SK-N-SH treated with all-trans-retinoic acid at 6 μM for 48 hours (cell line): ENCODE measurements around the gene ZNF469.

ENCODE experiments used
- ATAC-seq: fragments of 200-7000 bp; cut with Tn5 transposase; 3 replicates; pipeline ENCODE4 v1.9.1; 2020; ENCODE audit warnings: mild to moderate bottlenecking, moderate library complexity
- BACH2 ChIP-seq: fragments of 250-450 bp; sonication (Bioruptor Pico); IDR thresholded peaks from 2 replicates; pipeline ENCODE4 v1.9.0; 2021; ENCODE audit warnings: mild to moderate bottlenecking, borderline replicate concordance
- CSDC2 ChIP-seq: fragments of 250-450 bp; sonication (Bioruptor Pico); IDR thresholded peaks from 2 replicates; pipeline ENCODE4 v1.5.0; 2020; ENCODE audit warnings: mild to moderate bottlenecking, moderate library complexity
- CSRNP3 ChIP-seq: fragments of 250-450 bp; sonication (Bioruptor Pico); IDR thresholded peaks from 2 replicates; pipeline ENCODE4 v1.5.1; 2021; ENCODE audit warnings: mild to moderate bottlenecking, moderate library complexity
- GLIS3 ChIP-seq: fragments of 250-450 bp; sonication (Bioruptor Pico); IDR thresholded peaks from 2 replicates; pipeline ENCODE4 v1.5.0; 2020; ENCODE audit warnings: mild to moderate bottlenecking, moderate library complexity
- ISL1 ChIP-seq: fragments of 250-450 bp; sonication (Bioruptor Pico); IDR thresholded peaks from 2 replicates; pipeline ENCODE4 v2.1.2; 2022; ENCODE audit warnings: mild to moderate bottlenecking, moderate library complexity
- POU6F1 ChIP-seq: fragments of 250-450 bp; sonication (Bioruptor Pico); IDR thresholded peaks from 2 replicates; pipeline ENCODE4 v1.8.0; 2021; ENCODE audit warnings: low read depth, mild to moderate bottlenecking, moderate library complexity, borderline replicate concordance
- PPARA ChIP-seq: fragments of 250-450 bp; sonication (Bioruptor Pico); IDR thresholded peaks from 2 replicates; pipeline ENCODE4 v1.5.0; 2020; ENCODE audit warnings: mild to moderate bottlenecking, borderline replicate concordance
- SNAI2 ChIP-seq: fragments of 250-450 bp; sonication (Bioruptor Pico); IDR thresholded peaks from 2 replicates; pipeline ENCODE4 v1.5.0; 2020; ENCODE audit warnings: mild to moderate bottlenecking, moderate library complexity
- TOX ChIP-seq: fragments of 250-450 bp; sonication (Bioruptor Pico); IDR thresholded peaks from 2 replicates; pipeline ENCODE4 v1.8.0; 2021; ENCODE audit warnings: mild to moderate bottlenecking, moderate library complexity, borderline replicate concordance
- TSHZ2 ChIP-seq: fragments of 250-450 bp; sonication (Bioruptor Pico); IDR thresholded peaks from 2 replicates; pipeline ENCODE4 v1.5.0; 2020; ENCODE audit warnings: mild to moderate bottlenecking, moderate library complexity
- ZC3H10 ChIP-seq: fragments of 250-450 bp; sonication (Bioruptor Pico); IDR thresholded peaks from 2 replicates; pipeline ENCODE4 v1.5.1; 2021; ENCODE audit warnings: mild to moderate bottlenecking, moderate library complexity
- ZFP3 ChIP-seq: fragments of 250-450 bp; sonication (Bioruptor Pico); IDR thresholded peaks from 2 replicates; pipeline ENCODE4 v1.5.0; 2020; ENCODE audit warnings: mild to moderate bottlenecking, moderate library complexity
- ZFP30 ChIP-seq: fragments of 450-650 bp; formaldehyde crosslinking; IDR thresholded peaks from 2 replicates; pipeline ENCODE4 v1.5.0; 2022; ENCODE audit warnings: mild to moderate bottlenecking, moderate library complexity
- ZNF565 ChIP-seq: fragments of 450-650 bp; formaldehyde crosslinking; conservative IDR thresholded peaks from 2 replicates; pipeline ENCODE4 v1.5.0; 2020; ENCODE audit warnings: low read depth, mild to moderate bottlenecking, moderate library complexity
- ZNF70 ChIP-seq: fragments of 450-650 bp; formaldehyde crosslinking; IDR thresholded peaks from 2 replicates; pipeline ENCODE4 v1.5.0; 2020; ENCODE audit warnings: mild to moderate bottlenecking, moderate library complexity
- ZNF8 ChIP-seq: fragments of 450-650 bp; formaldehyde crosslinking; IDR thresholded peaks from 2 replicates; pipeline ENCODE4 v1.5.0; 2020; ENCODE audit warnings: mild to moderate bottlenecking, moderate library complexity
- TF ChIP-seq, protein P1 (sequence below): fragments of 250-450 bp; sonication (Bioruptor Pico); IDR thresholded peaks from 2 replicates; pipeline ENCODE4 v1.5.1; 2020; ENCODE audit warnings: low read depth, mild to moderate bottlenecking, moderate library complexity
- TF ChIP-seq, protein P2 (sequence below): fragments of 250-450 bp; sonication (Bioruptor Pico); IDR thresholded peaks from 2 replicates; pipeline ENCODE4 v1.8.0; 2020; ENCODE audit warnings: mild to moderate bottlenecking, moderate library complexity, borderline replicate concordance

ZNF469 gene

DNA sequence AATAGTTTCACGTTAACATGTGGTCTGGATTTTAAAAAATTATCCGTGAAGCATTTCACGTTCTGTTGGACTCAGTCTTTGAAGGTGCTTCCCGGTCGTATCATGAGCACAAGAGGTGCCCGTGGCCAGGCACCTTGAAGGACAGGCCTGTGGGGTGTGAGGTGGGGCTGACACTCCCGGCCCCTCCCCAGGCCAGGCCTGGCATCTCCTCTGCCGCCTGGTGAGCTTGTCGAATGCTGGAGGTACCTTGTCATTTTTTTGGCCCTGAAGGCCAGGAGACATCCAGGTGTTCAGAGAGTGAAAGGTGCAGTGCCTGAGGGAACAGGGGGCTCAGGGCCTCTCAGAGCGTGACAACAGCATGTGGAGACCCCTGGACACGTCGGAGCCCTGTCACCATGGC lies 11.7 kb downstream of the ZNF469 start (continued):
- TF ChIP-seq CSRNP3 (CRISPR knock-in tag) (no peak), BACH2 (no peak), POU6F1 (CRISPR knock-in tag) (no peak), ZFP3 (no peak), SNAI2 (CRISPR knock-in tag) (no peak)
- TF ChIP-seq, protein P1, sequence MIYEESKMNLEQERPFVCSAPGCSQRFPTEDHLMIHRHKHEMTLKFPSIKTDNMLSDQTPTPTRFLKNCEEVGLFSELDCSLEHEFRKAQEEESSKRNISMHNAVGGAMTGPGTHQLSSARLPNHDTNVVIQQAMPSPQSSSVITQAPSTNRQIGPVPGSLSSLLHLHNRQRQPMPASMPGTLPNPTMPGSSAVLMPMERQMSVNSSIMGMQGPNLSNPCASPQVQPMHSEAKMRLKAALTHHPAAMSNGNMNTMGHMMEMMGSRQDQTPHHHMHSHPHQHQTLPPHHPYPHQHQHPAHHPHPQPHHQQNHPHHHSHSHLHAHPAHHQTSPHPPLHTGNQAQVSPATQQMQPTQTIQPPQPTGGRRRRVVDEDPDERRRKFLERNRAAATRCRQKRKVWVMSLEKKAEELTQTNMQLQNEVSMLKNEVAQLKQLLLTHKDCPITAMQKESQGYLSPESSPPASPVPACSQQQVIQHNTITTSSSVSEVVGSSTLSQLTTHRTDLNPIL (CRISPR knock-in tag) = no peak

- ATAC-seq = no peak
- TF ChIP-seq CSDC2 (no peak), POU6F1 (CRISPR knock-in tag) (no peak), BACH2 (no peak), ZNF8 (CRISPR knock-in tag) (no peak), ZC3H10 (CRISPR knock-in tag) (no peak), GLIS3 (CRISPR knock-in tag) (no peak), ZNF565 (no peak), CSRNP3 (CRISPR knock-in tag) (no peak), ZNF70 (CRISPR knock-in tag) (no peak), ISL1 (CRISPR knock-in tag) (no peak), TSHZ2 (no peak), TOX (CRISPR knock-in tag) (no peak), PPARA (CRISPR knock-in tag) (no peak), SNAI2 (CRISPR knock-in tag) (no peak), ZFP30 (no peak)
These were observed 13.2 kb downstream of the ZNF469 start for GRCh38 chr16:88395669-88396584.

- ATAC-seq = no peak
- TF ChIP-seq CSRNP3 (CRISPR knock-in tag) = no peak
- TF ChIP-seq TSHZ2 = no peak
- no peak for TF ChIP-seq BACH2
- no peak for TF ChIP-seq PPARA (CRISPR knock-in tag)
- TF ChIP-seq, protein P2, sequence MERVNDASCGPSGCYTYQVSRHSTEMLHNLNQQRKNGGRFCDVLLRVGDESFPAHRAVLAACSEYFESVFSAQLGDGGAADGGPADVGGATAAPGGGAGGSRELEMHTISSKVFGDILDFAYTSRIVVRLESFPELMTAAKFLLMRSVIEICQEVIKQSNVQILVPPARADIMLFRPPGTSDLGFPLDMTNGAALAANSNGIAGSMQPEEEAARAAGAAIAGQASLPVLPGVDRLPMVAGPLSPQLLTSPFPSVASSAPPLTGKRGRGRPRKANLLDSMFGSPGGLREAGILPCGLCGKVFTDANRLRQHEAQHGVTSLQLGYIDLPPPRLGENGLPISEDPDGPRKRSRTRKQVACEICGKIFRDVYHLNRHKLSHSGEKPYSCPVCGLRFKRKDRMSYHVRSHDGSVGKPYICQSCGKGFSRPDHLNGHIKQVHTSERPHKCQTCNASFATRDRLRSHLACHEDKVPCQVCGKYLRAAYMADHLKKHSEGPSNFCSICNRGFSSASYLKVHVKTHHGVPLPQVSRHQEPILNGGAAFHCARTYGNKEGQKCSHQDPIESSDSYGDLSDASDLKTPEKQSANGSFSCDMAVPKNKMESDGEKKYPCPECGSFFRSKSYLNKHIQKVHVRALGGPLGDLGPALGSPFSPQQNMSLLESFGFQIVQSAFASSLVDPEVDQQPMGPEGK (CRISPR knock-in tag) = no peak
These were observed 15.6 kb downstream of the ZNF469 start for GRCh38 chr16:88398170-88398873.
